Tibial artery (tissue), 4 donors: Measurements from ENCODE around the gene NDUFS7.
A peak's percentile ranks its signal among the peaks of the same experiment; 100 is the strongest.

Source experiments
- DNase-seq, 2 donors: peaks; one replicate each; pipeline ENCODE4 v3.0.0-alpha.2; 2019
- H3K27ac ChIP-seq, 2 donors: fragments of 200-600 bp; sonication (generic) in 1 of 2; 1 replicate in 1 of 2; 2 replicates in 1 of 2; pipeline ENCODE4 v1.5.1; 2018 to 2019; ENCODE audit warnings: mild to moderate bottlenecking in 1 of 2
- H3K27me3 ChIP-seq, 2 donors: fragments of 200-600 bp; sonication (generic) in 1 of 2; one replicate each; pipeline versions ENCODE4 v1.5.1 to v1.6.0; 2016 to 2019
- H3K36me3 ChIP-seq, 3 donors: fragments of 200-600 bp; sonication (generic) in 2 of 3; one replicate each; pipeline ENCODE4 v1.5.1; 2016 to 2019; ENCODE audit warnings: mild to moderate bottlenecking in 2 of 3
- H3K4me1 ChIP-seq, 4 donors: fragments of 200-600 bp; sonication (generic) in 2 of 4; 1 replicate in 3 of 4; 2 replicates in 1 of 4; pipeline ENCODE4 v1.5.1; 2016 to 2019
- H3K4me3 ChIP-seq, 2 donors: fragments of 200-600 bp; sonication (generic) in 1 of 2; 1 replicate in 1 of 2; 2 replicates in 1 of 2; pipeline ENCODE4 v1.5.1; 2018 to 2019; ENCODE audit warnings: mild to moderate bottlenecking in 2 of 2
- H3K9me3 ChIP-seq, 3 donors: fragments of 200-600 bp; sonication (generic) in 1 of 3; one replicate each; pipeline ENCODE4 v1.5.1; 2016 to 2019
- intact Hi-C: fragments of 100-400 bp; cut with DNase I; formaldehyde crosslinking; loops from one replicate; pipeline ENCODE4 v1.15.0; 2023; ENCODE audit warnings: low total_unique reads
- TF ChIP-seq, protein P1 (sequence below), 2 experiments: fragments of 200-600 bp in 1 of 2; fragments of 450-650 bp in 1 of 2; IDR thresholded peaks; one replicate each; pipeline ENCODE4 v1.5.1; 2017 to 2019; ENCODE audit warnings: antibody characterized with exemption in 2 of 2, mild to moderate bottlenecking in 1 of 2, moderate library complexity in 1 of 2

Gene NDUFS7

GRCh38 chr19:1433119-1434039 is 49.7 kb downstream of the NDUFS7 start:
- peaks cover 0 to 3% (median 0%) of the 10 kb centered on the region in 4 donors for H3K4me1 ChIP-seq
- no peaks in the 10 kb centered on the region for H3K27me3 ChIP-seq
- no peak for DNase-seq
- H3K36me3 ChIP-seq, result peaks cover 64 to 75% (median 67%) of the 10 kb centered on the region in 3 donors
- intact Hi-C loops, result no loop called here
- H3K4me3 ChIP-seq, result no peak overlapping the region
- H3K9me3 ChIP-seq, result no peaks in the 10 kb centered on the region
- TF ChIP-seq, protein P1, sequence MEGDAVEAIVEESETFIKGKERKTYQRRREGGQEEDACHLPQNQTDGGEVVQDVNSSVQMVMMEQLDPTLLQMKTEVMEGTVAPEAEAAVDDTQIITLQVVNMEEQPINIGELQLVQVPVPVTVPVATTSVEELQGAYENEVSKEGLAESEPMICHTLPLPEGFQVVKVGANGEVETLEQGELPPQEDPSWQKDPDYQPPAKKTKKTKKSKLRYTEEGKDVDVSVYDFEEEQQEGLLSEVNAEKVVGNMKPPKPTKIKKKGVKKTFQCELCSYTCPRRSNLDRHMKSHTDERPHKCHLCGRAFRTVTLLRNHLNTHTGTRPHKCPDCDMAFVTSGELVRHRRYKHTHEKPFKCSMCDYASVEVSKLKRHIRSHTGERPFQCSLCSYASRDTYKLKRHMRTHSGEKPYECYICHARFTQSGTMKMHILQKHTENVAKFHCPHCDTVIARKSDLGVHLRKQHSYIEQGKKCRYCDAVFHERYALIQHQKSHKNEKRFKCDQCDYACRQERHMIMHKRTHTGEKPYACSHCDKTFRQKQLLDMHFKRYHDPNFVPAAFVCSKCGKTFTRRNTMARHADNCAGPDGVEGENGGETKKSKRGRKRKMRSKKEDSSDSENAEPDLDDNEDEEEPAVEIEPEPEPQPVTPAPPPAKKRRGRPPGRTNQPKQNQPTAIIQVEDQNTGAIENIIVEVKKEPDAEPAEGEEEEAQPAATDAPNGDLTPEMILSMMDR (IDR thresholded peaks at IDR 0.05), result no peak
- H3K27ac ChIP-seq, result no peak overlapping the region

DNA sequence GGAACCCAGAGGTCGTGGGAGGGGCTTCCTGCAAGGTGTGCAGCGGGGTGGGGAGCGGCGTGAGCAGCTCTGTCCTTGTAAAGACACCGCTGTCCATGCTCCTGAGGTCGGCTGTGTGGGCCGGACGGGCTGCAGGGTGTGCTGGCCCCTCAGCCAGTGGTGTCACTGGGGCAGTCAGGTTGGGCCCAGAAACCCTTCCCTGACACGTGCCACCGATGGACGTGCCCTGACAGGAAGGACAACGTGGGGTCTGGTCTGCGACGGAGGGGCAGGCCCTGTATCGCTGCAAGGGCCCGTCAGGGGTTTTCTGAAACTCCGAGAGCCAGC is 50.3 kb downstream of the NDUFS7 start:
- peaks cover 58 to 69% (median 63%) of the 10 kb centered on the region in 3 donors for H3K36me3 ChIP-seq
- TF ChIP-seq, protein P1 (IDR thresholded peaks at IDR 0.05), result no peak
- no peak overlapping the region for H3K27ac ChIP-seq
- no peaks in the 10 kb centered on the region for H3K27me3 ChIP-seq
- intact Hi-C loops, result no loop called here
- H3K4me3 ChIP-seq, result no peak overlapping the region
- H3K4me1 ChIP-seq, result peaks cover 0 to 6% (median 3%) of the 10 kb centered on the region in 4 donors
- DNase-seq, result no peak
- H3K9me3 ChIP-seq, result no peaks in the 10 kb centered on the region

GRCh38 chr19:1434577-1435060 is 50.9 kb downstream of the NDUFS7 start:
- intact Hi-C loops, result no loop called here
- Histone ChIP-seq H3K27me3 (no peaks in the 10 kb centered on the region), H3K4me3 (no peak overlapping the region), H3K4me1 (peaks cover 0 to 12% (median 9%) of the 10 kb centered on the region in 4 donors), H3K36me3 (peaks cover 54 to 66% (median 59%) of the 10 kb centered on the region in 3 donors), H3K27ac (no peak overlapping the region), H3K9me3 (no peaks in the 10 kb centered on the region)
- TF ChIP-seq, protein P1 (IDR thresholded peaks at IDR 0.05), result no peak
- no peak for DNase-seq

DNA sequence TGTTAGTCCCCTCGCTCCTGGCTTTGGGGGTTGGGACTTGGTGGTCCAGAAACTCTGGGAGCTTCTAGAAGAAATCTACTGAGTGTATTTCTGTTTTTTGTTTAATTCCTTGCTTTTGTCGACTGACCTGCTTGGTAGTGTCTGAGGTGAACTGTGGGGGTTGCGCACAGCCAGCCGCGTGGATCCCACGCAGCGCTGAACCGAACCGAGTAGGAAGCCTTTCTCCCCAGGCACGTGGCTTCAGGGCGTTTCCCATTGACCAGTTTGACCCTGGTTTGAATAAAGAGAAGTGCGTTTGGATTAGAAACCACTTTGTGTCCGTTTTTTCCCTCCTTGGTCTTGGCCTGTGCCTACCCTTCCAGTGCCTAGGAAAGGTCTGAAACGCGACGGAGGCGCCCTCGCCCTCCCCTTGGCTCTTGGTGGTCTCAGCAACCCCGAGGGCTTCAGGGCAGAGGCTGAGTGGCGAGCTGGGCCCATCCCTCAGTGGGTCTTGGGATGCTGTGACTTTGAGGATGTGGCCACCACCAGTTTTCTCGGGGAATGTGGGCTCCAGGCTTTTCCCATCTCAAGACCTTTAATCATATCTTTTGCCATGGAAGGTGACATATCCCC is 51.8 kb downstream of the NDUFS7 start:
- intact Hi-C loops, result no loop called here
- H3K9me3 ChIP-seq, result no peaks in the 10 kb centered on the region
- peaks cover 0 to 21% (median 18%) of the 10 kb centered on the region in 4 donors for H3K4me1 ChIP-seq
- H3K27ac ChIP-seq, result no peak overlapping the region
- H3K36me3 ChIP-seq, result peaks cover 54 to 66% (median 60%) of the 10 kb centered on the region in 3 donors
- no peak overlapping the region for H3K4me3 ChIP-seq
- TF ChIP-seq, protein P1 (IDR thresholded peaks at IDR 0.05), result no peak
- no peaks in the 10 kb centered on the region for H3K27me3 ChIP-seq
- DNase-seq, result no peak

DNA sequence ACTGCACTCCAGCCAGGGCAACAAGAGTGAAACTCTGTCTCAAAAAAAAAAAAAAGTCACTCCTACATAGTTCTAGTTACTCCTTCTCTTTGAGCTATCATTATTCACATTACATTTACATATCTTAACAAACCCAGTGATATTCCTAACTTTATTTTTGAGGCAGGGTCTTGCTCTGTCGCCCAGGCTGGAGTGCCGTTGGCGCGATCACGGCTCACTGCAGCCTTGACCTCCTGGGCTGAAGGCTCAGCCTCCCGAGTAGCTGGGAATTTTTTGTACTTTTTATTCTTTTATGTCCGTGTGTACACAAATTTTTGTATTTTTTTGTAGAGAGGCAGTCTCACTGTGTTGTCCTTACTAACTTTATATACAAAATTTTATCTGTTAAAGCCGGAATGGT is 53.9 kb downstream of the NDUFS7 start:
- intact Hi-C loops, result no loop called here
- H3K36me3 ChIP-seq, result peaks cover 53 to 66% (median 61%) of the 10 kb centered on the region in 3 donors
- peak overlapping the region; percentile 72 to 91 for H3K4me3 ChIP-seq
- peaks cover 0 to 25% (median 21%) of the 10 kb centered on the region in 4 donors for H3K4me1 ChIP-seq
- no peak for DNase-seq
- no peaks in the 10 kb centered on the region for H3K27me3 ChIP-seq
- no peaks in the 10 kb centered on the region for H3K9me3 ChIP-seq
- H3K27ac ChIP-seq, result peak overlapping the region in 1 of 2 donors; percentile 82
- TF ChIP-seq, protein P1 (IDR thresholded peaks at IDR 0.05), result no peak
